Neural progenitor cell (in vitro differentiated cells): ENCODE results near the gene RNASE12. TPM values are rescaled to one million over a fixed set of nuclear protein-coding genes. Genes with fewer than 3 reads are reported as not detected.

Experiments
- DNase-seq: peaks from one replicate; pipeline ENCODE4 v3.0.0-alpha.2; 2016; ENCODE audit warnings: low spot score
- H2AFZ ChIP-seq: fragments of 200-600 bp; sonication (generic); replicated peaks from 2 replicates; pipeline ENCODE4 v1.6.1; 2016; ENCODE audit warnings: antibody characterized with exemption
- H3F3A ChIP-seq: fragments of 200-600 bp; sonication (generic); 2 replicates; pipeline ENCODE4 v1.6.1; 2016; ENCODE audit warnings: antibody characterized with exemption, low read depth
- H3K27ac ChIP-seq: fragments of 200-600 bp; sonication (generic); 2 replicates; pipeline ENCODE4 v1.5.1; 2016; ENCODE audit warnings: mild to moderate bottlenecking
- H3K27me3 ChIP-seq: fragments of 200-600 bp; sonication (generic); 2 replicates; pipeline ENCODE4 v1.6.1; 2016; ENCODE audit warnings: mild to moderate bottlenecking, moderate library complexity
- H3K36me3 ChIP-seq: fragments of 200-600 bp; sonication (generic); 2 replicates; pipeline ENCODE4 v1.5.1; 2016
- H3K4me1 ChIP-seq: fragments of 200-600 bp; sonication (generic); 2 replicates; pipeline ENCODE4 v1.6.1; 2016; ENCODE audit warnings: mixed run types
- H3K4me2 ChIP-seq: fragments of 200-600 bp; sonication (generic); 2 replicates; pipeline ENCODE4 v1.6.1; 2016
- H3K4me3 ChIP-seq: fragments of 200-600 bp; sonication (generic); 2 replicates; pipeline ENCODE4 v1.5.1; 2016
- H3K79me2 ChIP-seq: fragments of 200-600 bp; sonication (generic); 2 replicates; pipeline ENCODE4 v1.6.1; 2016; ENCODE audit warnings: low read depth
- H3K9ac ChIP-seq: fragments of 200-600 bp; sonication (generic); 2 replicates; pipeline ENCODE4 v1.6.1; 2016
- H3K9me3 ChIP-seq: fragments of 200-600 bp; sonication (generic); 2 replicates; pipeline ENCODE4 v1.5.1; 2016; ENCODE audit warnings: low read depth
- H4K20me1 ChIP-seq: fragments of 200-600 bp; sonication (generic); 2 replicates; pipeline ENCODE4 v1.6.1; 2016; ENCODE audit warnings: low read depth
- H3K27ac Mint-ChIP-seq: 3 replicates; pipeline ENCODE4 v1.8.0; 2021; ENCODE audit warnings: mixed read lengths
- H3K27me3 Mint-ChIP-seq: 2 replicates; pipeline ENCODE4 v1.8.0; 2022; ENCODE audit warnings: low read depth, mild to moderate bottlenecking, inconsistent platforms, moderate library complexity, mixed read lengths; ENCODE audit not compliant: insufficient read depth
- H3K36me3 Mint-ChIP-seq: 3 replicates; pipeline ENCODE4 v1.8.0; 2021; ENCODE audit warnings: mixed read lengths
- H3K4me1 Mint-ChIP-seq: 3 replicates; pipeline ENCODE4 v1.8.0; 2021; ENCODE audit warnings: mixed read lengths
- H3K4me3 Mint-ChIP-seq: 3 replicates; pipeline ENCODE4 v1.8.0; 2021; ENCODE audit warnings: mild to moderate bottlenecking, moderate library complexity, mixed read lengths
- H3K9me3 Mint-ChIP-seq: 3 replicates; pipeline ENCODE4 v1.8.0; 2020; ENCODE audit warnings: mixed read lengths
- EZH2 ChIP-seq: fragments of 200-600 bp; sonication (generic); IDR thresholded peaks from 2 replicates; pipeline ENCODE4 v1.6.1; 2017; ENCODE audit warnings: antibody characterized with exemption, mild to moderate bottlenecking, moderate library complexity
- EZH2phosphoT487 ChIP-seq: fragments of 200-600 bp; sonication (generic); IDR thresholded peaks from 2 replicates; pipeline ENCODE4 v1.6.1; 2017; ENCODE audit warnings: antibody characterized with exemption
- total RNA-seq: library from RNA; depleted of rRNA; stranded (reverse); fragments of >200 nt; gene quantifications from 2 replicates; pipeline ENCODE4 v1.2.3, GENCODE V29; 2015; ENCODE audit warnings: low replicate concordance
- TF ChIP-seq, protein P1 (sequence below): fragments of 200-600 bp; sonication (generic); IDR thresholded peaks from 2 replicates; pipeline ENCODE4 v1.5.1; 2017; ENCODE audit warnings: antibody characterized with exemption, mild to moderate bottlenecking

RNASE12 gene
- total RNA-seq, 1 donor from 2014 or later: not detected

- H4K20me1 ChIP-seq: peaks cover 53% of the 10 kb centered on the region
- H3K4me1 Mint-ChIP-seq: peaks cover 51% of the 10 kb centered on the region
- H3K27ac ChIP-seq: no peak overlapping the region
- H3K4me3 ChIP-seq: peak overlapping the region; percentile 15
- peak overlapping the region; percentile 47 for H3K4me2 ChIP-seq
- H3K27me3 ChIP-seq: peaks cover 97% of the 10 kb centered on the region
- peaks cover 18% of the 10 kb centered on the region for H3K9me3 Mint-ChIP-seq
- DNase-seq: peak; percentile 56
- no peak overlapping the region for H3K27ac Mint-ChIP-seq
- peaks cover 7% of the 10 kb centered on the region for H3K36me3 Mint-ChIP-seq
- peak overlapping the region; percentile 28 for H3K4me3 Mint-ChIP-seq
- peaks cover 73% of the 10 kb centered on the region for H3K27me3 Mint-ChIP-seq
- H3K36me3 ChIP-seq: no peaks in the 10 kb centered on the region
- peaks cover 77% of the 10 kb centered on the region for H3F3A ChIP-seq
- no peaks in the 10 kb centered on the region for H3K9me3 ChIP-seq
- no peak overlapping the region for H2AFZ ChIP-seq
- H3K79me2 ChIP-seq: no peaks in the 10 kb centered on the region
- no peak overlapping the region for H3K9ac ChIP-seq
- peaks cover 15% of the 10 kb centered on the region for H3K4me1 ChIP-seq
- TF ChIP-seq, protein P1, sequence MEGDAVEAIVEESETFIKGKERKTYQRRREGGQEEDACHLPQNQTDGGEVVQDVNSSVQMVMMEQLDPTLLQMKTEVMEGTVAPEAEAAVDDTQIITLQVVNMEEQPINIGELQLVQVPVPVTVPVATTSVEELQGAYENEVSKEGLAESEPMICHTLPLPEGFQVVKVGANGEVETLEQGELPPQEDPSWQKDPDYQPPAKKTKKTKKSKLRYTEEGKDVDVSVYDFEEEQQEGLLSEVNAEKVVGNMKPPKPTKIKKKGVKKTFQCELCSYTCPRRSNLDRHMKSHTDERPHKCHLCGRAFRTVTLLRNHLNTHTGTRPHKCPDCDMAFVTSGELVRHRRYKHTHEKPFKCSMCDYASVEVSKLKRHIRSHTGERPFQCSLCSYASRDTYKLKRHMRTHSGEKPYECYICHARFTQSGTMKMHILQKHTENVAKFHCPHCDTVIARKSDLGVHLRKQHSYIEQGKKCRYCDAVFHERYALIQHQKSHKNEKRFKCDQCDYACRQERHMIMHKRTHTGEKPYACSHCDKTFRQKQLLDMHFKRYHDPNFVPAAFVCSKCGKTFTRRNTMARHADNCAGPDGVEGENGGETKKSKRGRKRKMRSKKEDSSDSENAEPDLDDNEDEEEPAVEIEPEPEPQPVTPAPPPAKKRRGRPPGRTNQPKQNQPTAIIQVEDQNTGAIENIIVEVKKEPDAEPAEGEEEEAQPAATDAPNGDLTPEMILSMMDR: no peak
- TF ChIP-seq EZH2: no peak
- no peak for TF ChIP-seq EZH2phosphoT487
These were observed 37.1 kb upstream of the RNASE12 start for GRCh38 chr14:20628063-20628854.

DNA sequence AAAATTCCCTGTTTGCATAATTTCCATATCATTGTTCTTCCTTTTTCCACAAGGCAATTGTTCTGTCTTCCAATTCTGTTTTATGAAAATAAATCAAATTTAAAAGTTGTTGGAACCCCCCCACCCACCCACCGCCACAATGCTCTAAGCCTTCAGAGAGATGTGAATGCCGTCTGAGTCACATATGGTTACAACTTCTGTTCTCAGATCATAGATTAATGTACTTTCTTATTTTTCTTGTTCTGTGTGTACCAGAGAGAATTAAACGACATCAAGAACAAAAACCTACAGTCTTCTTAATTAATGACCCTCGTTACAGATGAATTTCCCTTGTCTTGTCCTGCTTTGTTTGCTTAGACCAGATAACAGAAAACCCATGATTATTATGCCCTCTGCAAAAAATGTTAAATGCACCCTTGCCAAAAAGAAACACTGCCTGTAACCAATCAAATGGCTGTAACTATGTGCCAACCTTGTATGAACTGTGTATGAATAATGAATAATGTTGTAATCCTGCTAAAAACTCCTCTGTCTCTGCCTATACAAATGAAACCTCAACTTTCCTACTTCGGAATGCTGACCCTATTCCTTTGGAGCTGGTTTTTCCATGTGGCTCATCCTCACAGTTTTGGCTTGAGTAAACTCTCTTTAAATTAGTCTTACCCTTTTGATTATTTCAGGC lies 36.3 kb upstream of the RNASE12 start:
- Mint-ChIP-seq H3K4me3 (peak overlapping the region; percentile 91), H3K36me3 (peaks cover 6% of the 10 kb centered on the region), H3K27me3 (peaks cover 67% of the 10 kb centered on the region), H3K9me3 (peaks cover 13% of the 10 kb centered on the region), H3K4me1 (peaks cover 46% of the 10 kb centered on the region), H3K27ac (no peak overlapping the region)
- Histone ChIP-seq H3K27ac (no peak overlapping the region), H3F3A (peaks cover 72% of the 10 kb centered on the region), H3K4me3 (peak overlapping the region; percentile 15), H3K4me1 (peaks cover 15% of the 10 kb centered on the region), H4K20me1 (peaks cover 53% of the 10 kb centered on the region), H3K4me2 (peak overlapping the region; percentile 86), H3K9me3 (no peaks in the 10 kb centered on the region), H2AFZ (no peak overlapping the region), H3K36me3 (no peaks in the 10 kb centered on the region), H3K79me2 (no peaks in the 10 kb centered on the region), H3K9ac (no peak overlapping the region), H3K27me3 (peaks cover 98% of the 10 kb centered on the region)
- no peak for DNase-seq
- TF ChIP-seq, protein P1: no peak
- TF ChIP-seq EZH2phosphoT487 (no peak), EZH2 (no peak)

DNA sequence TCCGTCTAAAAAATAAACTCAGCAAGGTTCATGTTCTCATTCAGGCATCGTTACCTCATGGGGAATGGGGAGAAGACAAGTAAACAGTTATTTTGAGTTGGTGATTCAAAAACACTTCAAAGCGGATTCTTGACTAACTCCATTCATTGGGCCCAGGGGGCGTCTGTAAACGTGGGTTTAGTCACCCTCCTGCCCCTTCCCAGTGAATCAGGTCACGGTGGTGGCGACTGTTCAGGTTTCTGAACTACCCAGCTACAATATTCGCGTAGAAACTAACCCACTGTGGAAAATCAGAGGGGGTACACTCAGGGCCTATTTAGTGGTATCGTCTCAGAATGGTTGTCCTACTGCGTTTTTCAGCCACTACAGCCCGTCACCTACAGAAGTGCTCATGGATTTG lies 35.1 kb upstream of the RNASE12 start:
- TF ChIP-seq, protein P1: no peak
- no peak for TF ChIP-seq EZH2
- no peak for TF ChIP-seq EZH2phosphoT487
- Mint-ChIP-seq H3K4me3 (peak overlapping the region; percentile 91), H3K27ac (no peak overlapping the region), H3K36me3 (peaks cover 6% of the 10 kb centered on the region), H3K27me3 (peaks cover 65% of the 10 kb centered on the region), H3K4me1 (peaks cover 51% of the 10 kb centered on the region), H3K9me3 (peaks cover 13% of the 10 kb centered on the region)
- H3K27ac ChIP-seq: no peak overlapping the region
- H3K4me1 ChIP-seq: peaks cover 15% of the 10 kb centered on the region
- peaks cover 68% of the 10 kb centered on the region for H3F3A ChIP-seq
- no peaks in the 10 kb centered on the region for H3K36me3 ChIP-seq
- peak overlapping the region; percentile 71 for H3K4me3 ChIP-seq
- DNase-seq: peak; percentile 12
- peak overlapping the region; percentile 86 for H3K4me2 ChIP-seq
- H4K20me1 ChIP-seq: peaks cover 43% of the 10 kb centered on the region
- H3K9ac ChIP-seq: no peak overlapping the region
- H2AFZ ChIP-seq: no peak overlapping the region
- no peaks in the 10 kb centered on the region for H3K79me2 ChIP-seq
- no peaks in the 10 kb centered on the region for H3K9me3 ChIP-seq
- H3K27me3 ChIP-seq: peaks cover 97% of the 10 kb centered on the region
